ENCODE results near the gene ATOX1. TPM values are rescaled to one million over a fixed set of nuclear protein-coding genes. Genes with fewer than 3 reads are reported as not detected.
"Not testable (repeated sequence)": the region's sequence is repeated elsewhere in the genome, so short reads cannot be mapped to it uniquely, and the experiment has no call there.

ATOX1 gene, protein sequence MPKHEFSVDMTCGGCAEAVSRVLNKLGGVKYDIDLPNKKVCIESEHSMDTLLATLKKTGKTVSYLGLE
- 69.8 and 96.3 TPM in 2 replicates for total RNA-seq

DNA sequence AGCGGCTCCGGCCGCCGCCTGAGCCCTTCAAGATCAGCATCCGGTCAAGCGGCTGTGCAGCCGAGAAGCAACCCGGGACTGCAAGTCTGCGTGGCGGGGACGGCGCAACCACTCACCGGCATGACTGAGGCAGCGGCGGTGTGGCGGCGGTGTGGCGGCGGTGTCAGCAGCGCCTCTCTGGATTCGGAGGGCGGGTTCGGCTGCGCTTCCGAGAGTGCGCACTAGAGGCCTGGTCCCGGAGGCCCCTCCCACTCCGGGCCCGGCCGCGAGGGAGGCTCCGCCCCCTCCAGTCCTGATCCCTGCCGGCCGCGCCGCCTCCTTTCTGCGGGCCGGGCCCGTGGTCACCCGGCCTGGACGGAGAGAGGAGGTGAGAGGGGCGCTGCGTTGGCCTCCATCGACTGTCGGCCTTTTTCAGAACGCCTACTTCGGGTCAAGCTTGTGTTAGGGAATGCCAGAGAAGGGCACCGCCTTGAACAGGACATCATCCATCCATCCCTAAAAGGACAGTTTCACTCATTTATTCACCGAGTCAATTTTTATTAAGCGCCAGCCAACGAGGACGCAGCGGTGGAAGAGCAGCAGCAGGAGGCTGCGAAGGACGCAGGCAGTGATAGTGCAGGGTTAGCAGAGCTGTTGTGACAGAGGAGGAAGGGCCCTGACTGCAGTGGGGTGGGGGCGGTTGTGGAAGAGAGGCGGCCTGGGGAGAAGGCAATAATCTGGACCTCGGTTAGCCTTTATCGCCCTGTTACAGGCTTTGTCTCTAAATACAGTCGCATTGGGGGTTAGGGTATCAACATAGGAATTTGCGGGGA is at the start of gene ATOX1:
TSS of gene ATOX1 (minus strand) at position 202 of the 812 bp plus-strand sequence. CDS start at position 122, 80 bp downstream.
- DNase-seq, result peak; percentile 94

DNA sequence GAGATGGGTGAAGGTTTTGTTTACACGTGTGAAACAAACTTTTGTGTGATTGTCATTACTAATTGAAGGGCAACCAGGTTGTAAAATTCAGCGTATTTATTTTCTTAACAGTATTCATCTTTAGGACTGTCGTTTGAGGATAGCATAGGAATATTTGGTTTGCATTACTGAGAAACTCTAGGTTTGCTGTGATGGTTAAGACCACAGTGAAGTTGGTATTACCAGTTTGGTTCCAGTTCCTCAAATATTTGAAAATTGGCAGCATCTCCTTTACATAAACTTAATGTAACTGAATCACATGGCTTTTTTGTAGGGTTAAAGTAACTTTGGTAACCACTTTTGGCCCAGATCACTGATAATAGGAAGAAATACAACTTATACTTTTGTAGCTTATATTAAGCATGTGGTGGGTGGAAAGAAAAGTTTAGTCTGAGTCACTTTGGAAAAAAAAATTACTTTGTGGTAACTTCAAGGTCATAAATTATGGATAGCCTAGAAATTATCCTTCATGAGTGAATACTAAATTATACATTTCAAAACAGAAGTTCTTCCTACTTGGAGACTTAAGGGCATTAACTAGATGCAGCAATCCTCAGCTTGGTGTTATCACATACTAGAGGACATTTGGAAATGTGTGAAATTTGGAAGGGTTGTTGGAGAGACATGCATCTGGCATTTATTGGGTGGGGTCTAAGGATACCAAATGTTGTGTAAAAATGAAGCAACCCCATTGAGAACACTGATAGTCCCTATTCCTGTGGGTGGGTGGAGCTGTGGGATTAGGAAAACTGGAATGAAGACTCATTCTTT is 47.2 kb upstream of the ATOX1 start:
- DNase-seq, result no peak

DNA sequence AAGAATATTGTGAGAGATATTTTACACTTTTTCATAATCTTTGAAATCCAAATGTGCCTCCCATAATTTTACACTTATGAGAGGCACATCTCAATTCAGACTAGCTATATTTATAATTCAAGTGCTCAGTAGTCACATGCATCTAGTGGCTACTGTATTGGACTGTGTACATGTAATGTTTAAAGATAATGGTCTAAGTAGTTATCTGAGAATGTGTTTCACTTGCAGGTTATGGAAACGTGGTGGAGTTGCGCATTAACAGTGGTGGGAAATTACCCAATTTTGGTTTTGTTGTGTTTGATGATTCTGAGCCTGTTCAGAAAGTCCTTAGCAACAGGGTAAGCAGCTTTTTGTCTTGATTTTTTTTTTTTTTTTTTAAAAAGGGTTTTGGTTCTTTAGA is 42.1 kb upstream of the ATOX1 start:
- no peak for DNase-seq

GRCh38 chr5:151799407-151799806 is 41.0 kb upstream of the ATOX1 start:
- DNase-seq, result peak; percentile 43

- DNase-seq, result no peak
These were observed 40.2 kb upstream of the ATOX1 start for GRCh38 chr5:151798674-151799073.

DNA sequence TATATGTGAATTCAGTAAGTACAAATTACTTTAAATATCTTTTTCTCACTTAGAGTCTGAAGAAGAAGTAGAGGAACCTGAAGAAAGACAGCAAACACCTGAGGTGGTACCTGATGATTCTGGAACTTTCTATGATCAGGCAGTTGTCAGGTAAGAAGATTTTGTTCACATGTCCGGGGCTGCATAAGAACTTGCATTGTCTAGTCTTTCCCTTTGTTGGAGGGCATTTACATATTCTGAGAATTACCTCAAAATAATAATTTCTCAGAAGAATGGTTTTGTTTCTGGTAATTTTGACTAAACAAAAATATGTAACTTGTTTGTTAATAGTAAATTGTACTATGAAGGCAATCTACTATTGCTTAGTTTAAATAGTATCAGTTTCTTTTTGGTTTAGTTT is 37.0 kb upstream of the ATOX1 start:
- DNase-seq, result no peak

GRCh38 chr5:151793358-151793757 is 34.9 kb upstream of the ATOX1 start:
- no peak for DNase-seq

DNA sequence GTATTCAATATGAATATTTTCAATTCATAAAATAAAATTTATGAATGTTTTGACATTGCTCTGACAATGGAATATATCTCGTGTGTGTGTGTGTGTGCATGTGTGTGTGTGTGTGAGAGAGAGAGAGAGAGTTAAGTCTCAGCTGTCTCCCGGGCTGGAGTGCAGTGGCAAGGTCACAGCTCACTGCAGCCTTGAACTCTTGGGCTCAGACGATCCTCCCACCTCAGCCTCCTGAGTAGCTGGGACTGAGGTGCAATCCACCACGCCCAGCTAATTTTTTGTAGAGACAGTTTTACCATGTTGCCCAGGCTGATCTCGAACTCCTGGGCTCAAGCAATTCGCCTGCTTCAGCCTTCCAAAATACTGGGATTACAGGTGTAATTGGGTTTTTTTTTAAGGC is 29.4 kb upstream of the ATOX1 start:
- no peak for DNase-seq

GRCh38 chr5:151786468-151786867 is 28.0 kb upstream of the ATOX1 start:
- DNase-seq, result no peak

- no peak for DNase-seq
These were observed 25.7 kb upstream of the ATOX1 start for GRCh38 chr5:151784141-151784540.

DNA sequence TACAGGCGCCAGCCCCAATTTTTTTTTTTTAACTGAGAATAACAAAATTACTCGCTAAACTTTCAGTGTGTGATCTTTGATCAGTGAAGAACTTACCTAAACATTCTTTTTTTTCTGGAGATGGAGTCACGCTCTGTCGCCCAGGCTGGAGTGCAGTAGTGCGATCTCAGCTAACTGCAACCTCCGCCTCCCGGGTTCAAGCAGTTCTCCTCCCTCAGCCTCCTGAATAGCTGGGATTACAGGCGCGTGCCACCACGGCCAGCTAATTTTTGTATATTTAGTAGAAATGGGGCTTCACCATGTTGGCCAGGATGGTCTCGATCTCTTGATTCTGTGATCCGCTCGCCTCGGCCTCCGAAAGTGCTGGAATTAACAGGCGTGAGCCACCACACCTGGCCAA is 25.2 kb upstream of the ATOX1 start:
- DNase-seq, result not testable (repeated sequence)

DNA sequence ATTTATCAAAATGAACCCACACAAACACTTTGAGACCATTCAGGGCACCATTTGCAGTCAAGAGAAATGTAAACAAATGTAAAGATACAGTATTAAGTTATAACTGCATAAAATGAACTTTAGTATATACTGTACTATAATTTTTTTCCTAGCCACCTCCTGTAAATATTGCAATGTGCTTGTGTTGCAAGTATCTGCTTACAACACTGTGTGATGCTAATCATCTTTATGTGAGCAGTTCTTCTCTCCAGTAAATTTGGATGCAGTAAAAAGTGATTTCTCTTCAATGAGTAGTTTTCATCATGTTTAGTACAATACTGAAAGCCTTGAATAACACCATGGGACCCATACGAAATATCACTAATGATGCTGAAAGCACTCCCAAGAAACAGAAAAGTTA is 22.8 kb upstream of the ATOX1 start:
- no peak for DNase-seq

DNA sequence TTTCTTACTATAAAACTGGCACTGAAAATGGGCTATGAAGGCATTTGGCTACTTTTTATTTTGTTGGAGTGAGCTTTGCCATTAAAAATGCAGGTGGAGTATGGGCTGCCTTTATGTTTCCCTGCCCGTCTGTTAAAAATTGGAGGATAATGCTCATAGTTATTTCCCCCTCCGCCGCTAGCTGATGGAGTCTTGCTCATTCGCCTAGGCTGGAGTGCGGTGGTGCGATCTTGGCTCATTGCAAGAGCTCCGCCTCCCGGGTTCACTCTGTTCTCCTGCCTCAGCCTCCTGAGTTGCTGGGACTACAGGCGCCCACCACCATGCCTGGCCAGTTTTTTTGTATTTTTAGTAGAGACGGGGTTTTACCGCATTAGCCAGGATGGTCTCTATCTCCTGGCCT is 21.9 kb upstream of the ATOX1 start:
- no peak for DNase-seq

DNA sequence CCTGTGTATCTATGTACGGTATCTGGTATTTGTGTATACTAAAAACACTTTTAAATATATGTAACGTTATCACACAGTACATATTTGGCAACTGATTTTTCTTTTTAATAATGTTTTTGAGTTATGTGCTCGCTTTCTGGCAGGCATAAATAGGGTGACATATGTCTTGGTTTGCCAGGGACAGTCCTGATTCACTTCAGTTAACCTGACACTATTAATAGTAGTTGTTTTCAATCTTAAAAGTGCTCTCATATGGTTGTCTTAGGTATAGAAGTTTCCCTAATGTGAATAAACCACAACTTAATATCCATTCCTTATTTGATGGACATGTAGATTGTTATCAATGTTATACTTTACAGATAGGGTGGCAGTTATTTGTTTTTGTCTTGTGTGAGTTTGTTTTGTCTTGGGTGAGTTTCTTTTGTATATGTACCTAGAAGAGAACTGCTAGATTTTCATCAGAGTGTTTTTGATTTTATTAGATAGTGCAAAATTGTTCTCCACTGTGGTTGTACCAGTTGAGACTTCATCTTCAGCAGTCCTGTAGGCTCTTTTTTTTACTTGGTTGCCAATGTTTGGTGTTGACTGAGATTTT is 21.2 kb upstream of the ATOX1 start:
- DNase-seq, result no peak

GRCh38 chr5:151775025-151775606 is 16.7 kb upstream of the ATOX1 start:
- no peak for DNase-seq

GRCh38 chr5:151773951-151774350 is 15.5 kb upstream of the ATOX1 start:
- DNase-seq, result peak; percentile 23

GRCh38 chr5:151772846-151773561 is 14.6 kb upstream of the ATOX1 start:
- DNase-seq, result peak; percentile 55

DNA sequence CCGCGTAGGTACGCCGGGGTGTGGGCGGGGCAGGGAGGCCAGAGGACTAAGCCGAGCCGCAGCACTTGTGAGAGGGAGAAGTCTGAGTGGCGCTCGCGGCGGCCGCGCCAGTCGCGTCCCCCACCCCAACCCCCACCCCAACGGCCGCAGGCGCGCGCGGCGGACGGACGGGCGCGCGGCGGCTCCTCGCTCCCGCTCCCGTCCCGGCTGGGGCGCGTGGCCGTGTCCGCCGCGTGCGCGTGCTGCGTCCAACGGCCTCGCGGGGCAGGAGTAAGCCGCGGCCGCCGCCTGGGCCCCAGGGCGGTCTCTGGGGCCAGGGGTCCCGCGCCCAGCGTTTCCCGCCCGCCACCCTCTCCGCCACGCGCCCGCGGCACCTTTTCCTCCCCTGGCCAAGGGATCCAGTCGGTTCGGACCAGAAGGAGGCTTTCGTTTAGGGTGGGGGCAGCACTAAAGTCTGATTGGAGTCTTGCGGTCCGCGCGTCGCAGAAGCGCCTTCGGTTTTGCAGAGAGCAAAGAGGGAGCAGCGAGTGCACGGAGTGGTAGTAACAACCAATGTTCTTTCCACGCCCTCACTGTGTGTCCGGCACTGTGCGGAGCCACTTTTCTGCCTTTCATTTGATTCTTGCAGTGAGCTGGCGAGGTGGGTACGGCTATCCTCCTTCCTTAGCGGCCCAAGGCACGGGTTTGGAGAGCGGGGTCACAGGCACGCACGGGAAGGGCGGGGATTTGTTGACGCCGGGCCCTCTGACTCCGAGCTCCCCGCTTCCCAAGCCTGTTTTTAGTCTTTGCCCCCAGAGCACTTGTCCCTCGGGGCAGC is 13.8 kb upstream of the ATOX1 start:
- peak; percentile 49 for DNase-seq

DNA sequence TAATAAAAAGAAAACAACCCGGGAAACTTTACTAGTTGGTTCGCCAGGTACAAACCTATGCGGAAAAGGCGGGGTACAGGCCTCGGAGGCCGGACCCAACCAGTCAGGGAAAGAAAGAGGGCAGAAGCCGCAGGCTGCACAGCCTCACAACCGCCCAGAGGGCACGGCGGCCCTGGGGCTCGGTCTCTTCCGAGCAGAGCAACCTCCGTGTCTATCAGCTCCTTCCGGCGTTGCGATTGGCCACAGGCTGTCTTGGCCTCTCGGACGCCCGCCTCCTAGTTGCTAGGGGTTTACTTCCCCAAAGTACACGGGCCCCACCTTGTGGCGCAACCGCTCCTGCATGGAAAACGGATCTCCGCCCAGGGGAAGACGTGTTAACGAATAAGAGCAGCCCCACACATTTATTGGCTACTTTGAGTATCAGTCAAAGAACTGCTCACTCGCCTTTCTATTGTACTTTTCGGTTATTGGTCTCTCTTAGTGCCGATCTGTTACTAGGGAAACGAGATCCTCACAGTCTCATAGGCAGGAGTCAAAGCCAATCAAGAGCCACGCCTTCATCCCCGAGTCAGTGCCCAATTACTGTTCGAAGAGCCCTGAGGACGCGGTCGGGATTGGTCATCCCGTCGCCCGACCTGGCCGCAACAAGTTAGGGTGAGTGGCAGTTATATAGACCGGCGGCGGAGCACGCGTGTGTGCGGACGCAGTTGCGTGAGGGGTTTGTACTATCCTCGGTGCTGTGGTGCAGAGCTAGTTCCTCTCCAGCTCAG is 13.0 kb upstream of the ATOX1 start, which contains the start of gene G3BP1:
TSS of gene G3BP1 (plus strand) at position 696 of the 770 bp plus-strand sequence. CDS start 14,667 bp downstream, outside the sequence.
- DNase-seq, result peak; percentile 100
